Measurements from ENCODE around the gene PAX7.

- TF ChIP-seq CTCF (IDR thresholded peaks at IDR 0.05; ENCODE audit: low read depth, low read length) (no peak), EZH2phosphoT487 (IDR thresholded peaks at IDR 0.05; ENCODE audit: low read depth) (no peak)
Observed at GRCh38 chr1:18738126-18738525, 107.5 kb downstream of the PAX7 start.
